Activated CD4-positive, CD25-positive, alpha-beta regulatory T cell treated with anti-CD3 and anti-CD28 coated beads, Interleukin-2, amount 50 U/mL, for 24 hours (primary cell): ENCODE measurements around the gene SNX2.
A peak's percentile ranks its signal among the peaks of the same experiment; 100 is the strongest.

Experiments
- ATAC-seq, 2 donors: fragments of 150-1000 bp; cut with Tn5 transposase; one replicate each; pipeline ENCODE4 v1.10.0; 2021; ENCODE audit warnings: mild to moderate bottlenecking in 1 of 2, moderate library complexity in 1 of 2

SNX2 gene

GRCh38 chr5:122773619-122774018, 1.3 kb upstream of the SNX2 start:
- ATAC-seq = no peak

GRCh38 chr5:122774519-122774860, 390 bp upstream of the SNX2 start:
- peak; percentile 9 to 12 for ATAC-seq

GRCh38 chr5:122775550-122776542, 966 bp downstream of the SNX2 start:
- ATAC-seq = no peak

GRCh38 chr5:122778157-122778556, 3.3 kb downstream of the SNX2 start:
- ATAC-seq = no peak

GRCh38 chr5:122779451-122779850, 4.6 kb downstream of the SNX2 start:
- ATAC-seq = no peak

GRCh38 chr5:122780296-122780695, 5.4 kb downstream of the SNX2 start:
- ATAC-seq = no peak

GRCh38 chr5:122781465-122781864, 6.6 kb downstream of the SNX2 start:
- ATAC-seq = no peak

- ATAC-seq = no peak
Measured at GRCh38 chr5:122785294-122785693, 10.4 kb downstream of the SNX2 start.

- ATAC-seq = no peak
Measured at GRCh38 chr5:122788371-122788770, 13.5 kb downstream of the SNX2 start.

- ATAC-seq = no peak
Measured at GRCh38 chr5:122788996-122789395, 14.1 kb downstream of the SNX2 start.

GRCh38 chr5:122789461-122790171, 14.7 kb downstream of the SNX2 start:
- no peak for ATAC-seq

GRCh38 chr5:122790354-122791103, 15.6 kb downstream of the SNX2 start:
- ATAC-seq = no peak

GRCh38 chr5:122805481-122805880, 30.6 kb downstream of the SNX2 start:
- no peak for ATAC-seq

- no peak for ATAC-seq
Measured at GRCh38 chr5:122810405-122810804, 35.5 kb downstream of the SNX2 start.

- no peak for ATAC-seq
Measured at GRCh38 chr5:122815218-122815767, 40.4 kb downstream of the SNX2 start.

- no peak for ATAC-seq
Measured at GRCh38 chr5:122816756-122817155, 41.9 kb downstream of the SNX2 start.

GRCh38 chr5:122831984-122832383, 57.1 kb downstream of the SNX2 start:
- ATAC-seq = no peak

GRCh38 chr5:122835681-122836080, 60.8 kb downstream of the SNX2 start:
- ATAC-seq = no peak

GRCh38 chr5:122836947-122837346, 62.1 kb downstream of the SNX2 start:
- no peak for ATAC-seq

GRCh38 chr5:122839731-122840130, 64.9 kb downstream of the SNX2 start:
- no peak for ATAC-seq

- ATAC-seq = no peak
Measured at GRCh38 chr5:122842016-122842580, 67.2 kb downstream of the SNX2 start.

GRCh38 chr5:122844136-122844909, 69.4 kb downstream of the SNX2 start:
- ATAC-seq = no peak
